Neuronal stem cell (in vitro differentiated cells): ENCODE results near the gene MTOR.

Source experiments
- DNase-seq: peaks from one replicate; pipeline ENCODE4 v3.0.0-alpha.2; 2013; ENCODE audit warnings: low spot score
- H2AFZ ChIP-seq: one replicate; pipeline ENCODE4 v1.6.1; 2013; ENCODE audit warnings: mild to moderate bottlenecking, low read length, inconsistent platforms
- H2AK5ac ChIP-seq: 2 replicates; pipeline ENCODE4 v1.6.1; 2013; ENCODE audit warnings: low read depth, mild to moderate bottlenecking, inconsistent platforms, low read length, moderate library complexity, mixed read lengths
- H2BK120ac ChIP-seq: 2 replicates; pipeline ENCODE4 v1.6.1; 2013; ENCODE audit warnings: low read depth, mild to moderate bottlenecking, inconsistent platforms, low read length, moderate library complexity, mixed read lengths
- H2BK12ac ChIP-seq: one replicate; pipeline ENCODE4 v1.6.1; 2013; ENCODE audit warnings: low read length, inconsistent platforms
- H2BK15ac ChIP-seq: 2 replicates; pipeline ENCODE4 v1.6.1; 2013; ENCODE audit warnings: mild to moderate bottlenecking, low read length, inconsistent platforms, mixed read lengths
- H2BK5ac ChIP-seq: one replicate; pipeline ENCODE4 v1.6.1; 2013; ENCODE audit warnings: inconsistent platforms, mild to moderate bottlenecking, low read length, moderate library complexity
- H3K14ac ChIP-seq: one replicate; pipeline ENCODE4 v1.6.1; 2013; ENCODE audit warnings: low read length, inconsistent platforms
- H3K18ac ChIP-seq: 2 replicates; pipeline ENCODE4 v1.6.1; 2013; ENCODE audit warnings: low read length, inconsistent platforms
- H3K23ac ChIP-seq: 2 replicates; pipeline ENCODE4 v1.6.1; 2013; ENCODE audit warnings: low read depth, mild to moderate bottlenecking, mixed read lengths, low read length, inconsistent platforms; ENCODE audit not compliant: poor library complexity
- H3K27ac ChIP-seq: replicated peaks from 3 replicates; pipeline ENCODE4 v1.5.1; 2013; ENCODE audit warnings: low read length, inconsistent platforms
- H3K27me3 ChIP-seq, 3 experiments: 2 replicates each; pipeline ENCODE4 v1.6.1; 2013; ENCODE audit warnings: low read length in 3 of 3, mild to moderate bottlenecking in 2 of 3, inconsistent platforms in 1 of 3, low read depth in 1 of 3, mixed read lengths in 1 of 3, moderate library complexity in 1 of 3; ENCODE audit not compliant: control insufficient read depth in 3 of 3, insufficient read depth in 3 of 3
- H3K36me3 ChIP-seq, 2 donors: replicated peaks in 1 of 2; 2 replicates each; pipeline ENCODE4 v1.6.1; 2013; ENCODE audit warnings: low read length in 2 of 2; ENCODE audit not compliant: control insufficient read depth in 2 of 2, insufficient read depth in 2 of 2
- H3K4ac ChIP-seq: 2 replicates; pipeline ENCODE4 v1.6.1; 2013; ENCODE audit warnings: inconsistent platforms, mild to moderate bottlenecking, low read length, moderate library complexity
- H3K4me1 ChIP-seq, 2 donors: 1 replicate in 1 of 2; 2 replicates in 1 of 2; pipeline ENCODE4 v1.6.1; 2013; ENCODE audit warnings: low read length in 2 of 2, low read depth in 1 of 2; ENCODE audit not compliant: control insufficient read depth in 2 of 2, insufficient read depth in 1 of 2
- H3K4me2 ChIP-seq: one replicate; pipeline ENCODE4 v1.6.1; 2013; ENCODE audit warnings: mild to moderate bottlenecking, low read length, inconsistent platforms; ENCODE audit not compliant: insufficient read depth, poor library complexity, severe bottlenecking
- H3K4me3 ChIP-seq, 2 donors: 2 replicates each; pipeline ENCODE4 v1.5.1; 2013; ENCODE audit warnings: low read length in 2 of 2, mild to moderate bottlenecking in 2 of 2, inconsistent platforms in 1 of 2, moderate library complexity in 1 of 2
- H3K79me1 ChIP-seq: one replicate; pipeline ENCODE4 v1.6.1; 2013; ENCODE audit warnings: low read depth, mild to moderate bottlenecking, inconsistent platforms, low read length, moderate library complexity
- H3K9ac ChIP-seq: one replicate; pipeline ENCODE4 v1.6.1; 2013; ENCODE audit warnings: mild to moderate bottlenecking, low read depth, low read length, inconsistent platforms; ENCODE audit not compliant: poor library complexity
- H3K9me3 ChIP-seq, 2 donors: replicated peaks in 1 of 2; 2 replicates each; pipeline versions ENCODE3 to v1.6.1; 2013; ENCODE audit warnings: low read length in 2 of 2, mild to moderate bottlenecking in 2 of 2, inconsistent platforms in 1 of 2, low read depth in 1 of 2, mixed read lengths in 1 of 2, moderate library complexity in 1 of 2; ENCODE audit not compliant: control insufficient read depth in 2 of 2, insufficient read depth in 1 of 2
- H4K8ac ChIP-seq: one replicate; pipeline ENCODE4 v1.6.1; 2013; ENCODE audit warnings: low read depth, mild to moderate bottlenecking, inconsistent platforms, low read length, moderate library complexity
- H4K91ac ChIP-seq: one replicate; pipeline ENCODE4 v1.6.1; 2013; ENCODE audit warnings: low read length, low read depth, mild to moderate bottlenecking, inconsistent platforms; ENCODE audit not compliant: poor library complexity
- WGBS, 2 donors: extraction: QIAGEN DNeasy Blood & Tissue Kit; methylation state at CpG; one replicate each; pipeline ENCODE4 v1.1.7; 2013; ENCODE audit warnings: missing lambda C conversion rate in 2 of 2, mixed read lengths in 1 of 2; ENCODE audit not compliant: insufficient read length in 2 of 2, insufficient replicate concordance in 1 of 2; ENCODE audit errors: extremely low coverage in 2 of 2; 5-methylcytosine and 5-hydroxymethylcytosine counted together

Gene MTOR

DNA sequence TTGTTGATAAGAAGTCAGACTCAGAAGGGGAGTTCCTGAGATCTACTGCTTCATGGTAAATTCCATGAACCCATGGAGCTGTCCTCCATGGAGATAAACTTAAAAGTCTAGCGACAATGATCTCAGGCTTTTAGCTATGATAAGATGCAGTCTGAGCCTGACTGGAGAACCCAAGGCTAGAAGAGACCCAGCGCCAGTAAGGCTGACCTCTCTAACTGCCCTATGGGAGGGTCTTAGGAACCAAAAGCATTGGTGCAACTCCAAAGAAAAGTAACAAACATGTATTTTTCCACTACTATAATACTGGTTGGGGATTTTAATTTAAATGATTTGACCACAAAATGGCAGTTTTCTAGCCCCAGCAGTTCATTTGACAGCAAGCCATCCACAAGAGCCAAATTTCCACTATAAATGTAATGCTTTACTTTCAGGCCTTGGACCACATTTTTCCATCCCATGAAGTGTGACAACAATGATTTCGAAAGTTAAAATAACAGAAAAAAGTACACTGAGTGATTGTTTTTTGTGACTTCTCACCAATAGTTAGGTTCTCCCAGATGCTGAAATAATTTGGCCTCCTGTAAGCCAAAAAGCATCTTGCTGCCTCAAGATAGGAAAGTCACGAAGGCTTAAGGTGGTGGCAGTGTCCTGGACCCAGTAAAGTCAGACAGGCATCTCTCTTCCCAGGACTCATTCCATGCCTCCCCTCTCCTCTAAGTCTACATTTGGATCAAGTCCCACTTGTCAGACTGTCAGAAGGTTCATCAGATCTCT, 119.5 kb downstream of the MTOR start:
- no peak overlapping the region for H3K4me2 ChIP-seq
- H2AK5ac ChIP-seq: no peak overlapping the region
- no peak overlapping the region for H4K91ac ChIP-seq
- no peak for DNase-seq
- H2BK5ac ChIP-seq: no peak overlapping the region
- H3K9ac ChIP-seq: no peak overlapping the region
- H2AFZ ChIP-seq: no peak overlapping the region
- H3K79me1 ChIP-seq: no peaks in the 10 kb centered on the region
- no CpG with 5 or more reads among the region's 4 CpGs for WGBS, 2 donors
- H3K4ac ChIP-seq: no peak overlapping the region
- H2BK120ac ChIP-seq: no peak overlapping the region
- H3K9me3 ChIP-seq: no peaks in the 10 kb centered on the region
- no peak overlapping the region for H3K4me3 ChIP-seq
- no peak overlapping the region for H3K23ac ChIP-seq
- H3K27ac ChIP-seq: no peak overlapping the region
- no peak overlapping the region for H3K14ac ChIP-seq
- no peak overlapping the region for H2BK12ac ChIP-seq
- no peak overlapping the region for H3K18ac ChIP-seq
- no peak overlapping the region for H4K8ac ChIP-seq
- no peaks in the 10 kb centered on the region for H3K4me1 ChIP-seq
- peaks cover 31 to 86% of the 10 kb centered on the region in 2 donors for H3K36me3 ChIP-seq
- no peak overlapping the region for H2BK15ac ChIP-seq
- no peaks in the 10 kb centered on the region for H3K27me3 ChIP-seq

DNA sequence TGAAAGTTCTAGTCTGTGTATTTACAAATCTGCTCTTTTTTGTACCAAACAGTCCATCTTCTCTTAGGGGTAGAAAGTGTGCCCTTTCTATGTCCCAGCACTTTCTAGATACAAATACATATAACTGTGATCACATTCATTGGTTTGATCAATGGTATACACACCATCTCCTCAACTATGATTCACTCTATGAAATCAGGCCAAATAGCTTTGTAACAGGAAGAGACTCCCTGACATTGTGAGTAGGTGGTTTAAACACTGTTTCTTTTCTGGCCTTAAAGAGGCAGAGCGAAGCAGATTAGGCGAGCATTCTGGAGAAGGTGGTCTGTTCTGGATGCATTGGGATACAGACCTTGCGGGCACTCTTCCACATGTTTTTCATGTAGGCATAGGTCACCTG, 123.4 kb downstream of the MTOR start:
- no CpG with 5 or more reads among the region's 3 CpGs for WGBS, 2 donors
- no peak overlapping the region for H2AFZ ChIP-seq
- no peak overlapping the region for H3K4me2 ChIP-seq
- H3K4me3 ChIP-seq: no peak overlapping the region
- H2BK120ac ChIP-seq: no peak overlapping the region
- no peak overlapping the region for H2AK5ac ChIP-seq
- no peak overlapping the region for H2BK5ac ChIP-seq
- H4K91ac ChIP-seq: no peak overlapping the region
- no peak overlapping the region for H4K8ac ChIP-seq
- H3K79me1 ChIP-seq: no peaks in the 10 kb centered on the region
- no peak overlapping the region for H3K4ac ChIP-seq
- no peak overlapping the region for H3K9ac ChIP-seq
- no peak for DNase-seq
- H3K18ac ChIP-seq: no peak overlapping the region
- H3K27me3 ChIP-seq: no peaks in the 10 kb centered on the region
- no peak overlapping the region for H3K27ac ChIP-seq
- H3K9me3 ChIP-seq: no peaks in the 10 kb centered on the region
- H3K36me3 ChIP-seq: peaks cover 22 to 78% of the 10 kb centered on the region in 2 donors
- H3K4me1 ChIP-seq: no peaks in the 10 kb centered on the region
- no peak overlapping the region for H2BK12ac ChIP-seq
- no peak overlapping the region for H2BK15ac ChIP-seq
- H3K14ac ChIP-seq: no peak overlapping the region
- no peak overlapping the region for H3K23ac ChIP-seq

DNA sequence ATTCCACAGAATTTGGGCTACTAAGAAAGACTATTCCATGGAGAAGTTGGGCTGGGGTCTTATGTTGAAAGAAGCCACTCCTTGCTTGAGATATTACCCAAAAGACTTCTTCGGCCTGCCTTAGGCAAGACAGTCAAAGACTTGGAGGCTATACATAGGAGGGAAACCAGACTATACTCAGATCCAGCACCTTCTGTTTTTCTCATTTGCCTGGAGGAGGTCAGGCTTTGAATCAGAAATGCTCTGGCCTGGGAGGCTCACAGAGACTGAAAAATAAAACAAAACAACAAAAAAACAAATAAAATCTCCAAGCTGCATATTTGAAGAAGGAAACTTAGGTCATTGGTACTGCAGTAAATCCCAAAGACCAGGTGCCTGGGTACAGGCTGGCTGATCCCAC, 124.3 kb downstream of the MTOR start:
- no peak overlapping the region for H3K14ac ChIP-seq
- no peak overlapping the region for H3K4me2 ChIP-seq
- H3K4me1 ChIP-seq: no peaks in the 10 kb centered on the region
- H2AFZ ChIP-seq: no peak overlapping the region
- WGBS, 2 donors: no CpG with 5 or more reads among the region's 1 CpG
- no peak for DNase-seq
- no peak overlapping the region for H3K9ac ChIP-seq
- no peak overlapping the region for H2BK120ac ChIP-seq
- no peaks in the 10 kb centered on the region for H3K27me3 ChIP-seq
- H3K27ac ChIP-seq: no peak overlapping the region
- H2BK15ac ChIP-seq: no peak overlapping the region
- H2AK5ac ChIP-seq: no peak overlapping the region
- H3K23ac ChIP-seq: no peak overlapping the region
- no peak overlapping the region for H4K8ac ChIP-seq
- H4K91ac ChIP-seq: no peak overlapping the region
- H3K4ac ChIP-seq: no peak overlapping the region
- peaks cover 22 to 78% of the 10 kb centered on the region in 2 donors for H3K36me3 ChIP-seq
- H3K79me1 ChIP-seq: no peaks in the 10 kb centered on the region
- no peak overlapping the region for H2BK12ac ChIP-seq
- no peaks in the 10 kb centered on the region for H3K9me3 ChIP-seq
- no peak overlapping the region for H3K18ac ChIP-seq
- H2BK5ac ChIP-seq: no peak overlapping the region
- no peak overlapping the region for H3K4me3 ChIP-seq

DNA sequence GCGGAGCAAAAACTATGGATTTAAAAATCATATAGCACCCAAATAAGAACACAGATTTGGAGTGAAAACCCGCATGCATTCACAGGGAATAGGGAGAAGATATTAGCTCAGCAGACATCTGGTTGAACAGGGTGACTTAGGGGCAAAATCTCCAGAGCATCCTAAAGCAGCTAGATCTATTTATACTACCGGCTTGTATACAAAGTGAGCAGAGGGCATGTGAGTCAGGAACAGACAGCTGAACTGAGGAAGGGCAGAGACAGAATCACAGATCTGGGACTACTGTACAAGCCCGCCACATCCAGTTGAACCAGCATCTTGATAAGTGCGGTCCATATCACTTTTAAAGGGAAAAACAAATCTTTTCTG, 127.5 kb downstream of the MTOR start:
- Histone ChIP-seq H3K9me3 (no peaks in the 10 kb centered on the region), H3K27me3 (no peaks in the 10 kb centered on the region), H2BK15ac (no peak overlapping the region), H3K27ac (no peak overlapping the region), H3K4me1 (no peaks in the 10 kb centered on the region), H3K36me3 (peaks cover 44 to 89% of the 10 kb centered on the region in 2 donors), H3K4me2 (no peak overlapping the region), H3K18ac (no peak overlapping the region), H4K91ac (no peak overlapping the region), H3K14ac (no peak overlapping the region), H2BK120ac (no peak overlapping the region), H3K23ac (no peak overlapping the region), H3K9ac (no peak overlapping the region), H4K8ac (no peak overlapping the region), H2BK5ac (no peak overlapping the region), H3K4ac (no peak overlapping the region), H2AK5ac (no peak overlapping the region), H3K4me3 (no peak overlapping the region), H2AFZ (no peak overlapping the region), H3K79me1 (no peaks in the 10 kb centered on the region), H2BK12ac (no peak overlapping the region)
- DNase-seq: no peak
- no CpG with 5 or more reads among the region's 5 CpGs for WGBS, 2 donors
